HL-60 (cell line): ENCODE results near the gene PLEKHA5.

Experiments used
- SPI1 ChIP-seq: IDR thresholded peaks from 2 replicates; pipeline ENCODE4 v1.6.1; 2012; ENCODE audit warnings: low read depth, mild to moderate bottlenecking, borderline replicate concordance
- TF ChIP-seq, protein P1 (sequence below): IDR thresholded peaks from one replicate; pipeline ENCODE4 v1.5.1; 2011; ENCODE audit warnings: low read length, control low read depth, inconsistent platforms; ENCODE audit not compliant: insufficient read depth
- TF ChIP-seq, protein P2 (sequence below): IDR thresholded peaks from 2 replicates; pipeline ENCODE4 v1.6.1; 2012; ENCODE audit warnings: low read depth; ENCODE audit not compliant: insufficient replicate concordance

DNA sequence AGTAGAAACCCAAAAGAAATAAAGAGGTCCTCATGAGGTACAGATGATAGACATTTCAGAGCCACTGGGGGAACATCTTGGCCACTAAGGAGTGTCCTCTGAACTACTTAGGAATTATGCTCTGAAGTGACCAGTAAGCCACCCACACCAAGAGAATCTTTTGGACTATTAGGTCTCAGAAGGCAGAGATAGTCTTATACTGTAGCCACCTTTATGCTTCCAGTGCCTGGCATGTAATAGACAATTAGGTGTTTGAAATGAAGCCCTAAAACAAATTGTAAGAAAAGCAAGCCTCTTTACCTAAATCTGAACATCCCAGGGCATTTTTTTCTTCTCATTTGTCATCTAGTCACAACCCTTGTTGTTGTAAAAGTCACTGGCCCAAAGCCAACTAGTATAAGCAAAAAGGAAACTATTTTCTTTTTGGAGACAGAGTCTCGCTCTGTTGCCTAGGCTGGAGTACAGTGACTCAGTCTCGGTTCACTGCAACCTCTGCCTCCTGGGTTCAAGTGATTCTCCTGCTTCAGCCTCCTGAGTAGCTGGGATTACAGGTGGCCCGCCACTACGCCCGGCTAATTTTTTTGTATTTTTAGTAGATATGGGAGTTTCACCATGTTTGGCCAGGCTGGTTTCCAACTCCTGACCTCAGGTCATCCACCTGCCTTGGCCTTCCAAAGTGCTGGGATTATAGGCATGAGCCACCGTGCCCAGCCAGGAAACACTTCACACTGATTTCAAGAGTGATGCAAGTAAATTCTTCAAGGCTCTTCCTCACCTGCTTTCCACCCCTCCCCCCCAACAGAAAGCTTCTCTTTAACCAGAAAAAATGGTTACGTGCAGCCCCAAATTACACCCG, 11.1 kb downstream of the PLEKHA5 start:
- TF ChIP-seq, protein P1, sequence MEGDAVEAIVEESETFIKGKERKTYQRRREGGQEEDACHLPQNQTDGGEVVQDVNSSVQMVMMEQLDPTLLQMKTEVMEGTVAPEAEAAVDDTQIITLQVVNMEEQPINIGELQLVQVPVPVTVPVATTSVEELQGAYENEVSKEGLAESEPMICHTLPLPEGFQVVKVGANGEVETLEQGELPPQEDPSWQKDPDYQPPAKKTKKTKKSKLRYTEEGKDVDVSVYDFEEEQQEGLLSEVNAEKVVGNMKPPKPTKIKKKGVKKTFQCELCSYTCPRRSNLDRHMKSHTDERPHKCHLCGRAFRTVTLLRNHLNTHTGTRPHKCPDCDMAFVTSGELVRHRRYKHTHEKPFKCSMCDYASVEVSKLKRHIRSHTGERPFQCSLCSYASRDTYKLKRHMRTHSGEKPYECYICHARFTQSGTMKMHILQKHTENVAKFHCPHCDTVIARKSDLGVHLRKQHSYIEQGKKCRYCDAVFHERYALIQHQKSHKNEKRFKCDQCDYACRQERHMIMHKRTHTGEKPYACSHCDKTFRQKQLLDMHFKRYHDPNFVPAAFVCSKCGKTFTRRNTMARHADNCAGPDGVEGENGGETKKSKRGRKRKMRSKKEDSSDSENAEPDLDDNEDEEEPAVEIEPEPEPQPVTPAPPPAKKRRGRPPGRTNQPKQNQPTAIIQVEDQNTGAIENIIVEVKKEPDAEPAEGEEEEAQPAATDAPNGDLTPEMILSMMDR, result no peak
- TF ChIP-seq, protein P2, sequence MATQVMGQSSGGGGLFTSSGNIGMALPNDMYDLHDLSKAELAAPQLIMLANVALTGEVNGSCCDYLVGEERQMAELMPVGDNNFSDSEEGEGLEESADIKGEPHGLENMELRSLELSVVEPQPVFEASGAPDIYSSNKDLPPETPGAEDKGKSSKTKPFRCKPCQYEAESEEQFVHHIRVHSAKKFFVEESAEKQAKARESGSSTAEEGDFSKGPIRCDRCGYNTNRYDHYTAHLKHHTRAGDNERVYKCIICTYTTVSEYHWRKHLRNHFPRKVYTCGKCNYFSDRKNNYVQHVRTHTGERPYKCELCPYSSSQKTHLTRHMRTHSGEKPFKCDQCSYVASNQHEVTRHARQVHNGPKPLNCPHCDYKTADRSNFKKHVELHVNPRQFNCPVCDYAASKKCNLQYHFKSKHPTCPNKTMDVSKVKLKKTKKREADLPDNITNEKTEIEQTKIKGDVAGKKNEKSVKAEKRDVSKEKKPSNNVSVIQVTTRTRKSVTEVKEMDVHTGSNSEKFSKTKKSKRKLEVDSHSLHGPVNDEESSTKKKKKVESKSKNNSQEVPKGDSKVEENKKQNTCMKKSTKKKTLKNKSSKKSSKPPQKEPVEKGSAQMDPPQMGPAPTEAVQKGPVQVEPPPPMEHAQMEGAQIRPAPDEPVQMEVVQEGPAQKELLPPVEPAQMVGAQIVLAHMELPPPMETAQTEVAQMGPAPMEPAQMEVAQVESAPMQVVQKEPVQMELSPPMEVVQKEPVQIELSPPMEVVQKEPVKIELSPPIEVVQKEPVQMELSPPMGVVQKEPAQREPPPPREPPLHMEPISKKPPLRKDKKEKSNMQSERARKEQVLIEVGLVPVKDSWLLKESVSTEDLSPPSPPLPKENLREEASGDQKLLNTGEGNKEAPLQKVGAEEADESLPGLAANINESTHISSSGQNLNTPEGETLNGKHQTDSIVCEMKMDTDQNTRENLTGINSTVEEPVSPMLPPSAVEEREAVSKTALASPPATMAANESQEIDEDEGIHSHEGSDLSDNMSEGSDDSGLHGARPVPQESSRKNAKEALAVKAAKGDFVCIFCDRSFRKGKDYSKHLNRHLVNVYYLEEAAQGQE, result no peak
- no peak for TF ChIP-seq SPI1
